MM.1S (cell line): ENCODE measurements around the gene ITSN1.

ENCODE experiments used
- DNase-seq: peaks from one replicate; pipeline ENCODE4 v3.0.0-alpha.2; 2015
- H2AFZ ChIP-seq: fragments of 300-600 bp; sonication (generic); 2 replicates; pipeline ENCODE4 v1.6.0; 2016; ENCODE audit warnings: antibody characterized with exemption, low read length
- H3F3A ChIP-seq: fragments of 300-600 bp; sonication (generic); 2 replicates; pipeline ENCODE4 v1.6.1; 2016; ENCODE audit warnings: mild to moderate bottlenecking, antibody characterized with exemption, low read length, moderate library complexity, mixed read lengths; ENCODE audit not compliant: insufficient read depth
- H3K27ac ChIP-seq: fragments of 300-600 bp; sonication (generic); 2 replicates; pipeline ENCODE4 v1.5.1; 2016; ENCODE audit warnings: mild to moderate bottlenecking, low read length
- H3K27me3 ChIP-seq: fragments of 300-600 bp; sonication (generic); replicated peaks from 2 replicates; pipeline ENCODE4 v1.6.0; 2016; ENCODE audit warnings: low read length; ENCODE audit not compliant: insufficient read depth
- H3K36me3 ChIP-seq: fragments of 300-600 bp; sonication (generic); replicated peaks from 2 replicates; pipeline ENCODE4 v1.6.1; 2016; ENCODE audit warnings: mild to moderate bottlenecking, low read length, mixed read lengths; ENCODE audit not compliant: insufficient read depth
- H3K4me1 ChIP-seq: fragments of 300-600 bp; sonication (generic); 2 replicates; pipeline ENCODE4 v1.6.1; 2016; ENCODE audit warnings: low read length, mixed read lengths
- H3K4me2 ChIP-seq: fragments of 300-600 bp; sonication (generic); 2 replicates; pipeline ENCODE4 v1.6.0; 2016; ENCODE audit warnings: low read depth, low read length
- H3K4me3 ChIP-seq: fragments of 300-600 bp; sonication (generic); 2 replicates; pipeline ENCODE4 v1.5.1; 2016; ENCODE audit warnings: low read length, mixed read lengths
- H3K79me2 ChIP-seq: fragments of 300-600 bp; sonication (generic); 2 replicates; pipeline ENCODE4 v1.6.1; 2016; ENCODE audit warnings: mixed run types, low read length, mixed read lengths
- H3K9ac ChIP-seq: fragments of 300-600 bp; sonication (generic); 2 replicates; pipeline ENCODE4 v1.6.1; 2016; ENCODE audit warnings: low read length, mixed read lengths
- H3K9me2 ChIP-seq: fragments of 300-600 bp; sonication (generic); replicated peaks from 2 replicates; pipeline ENCODE4 v1.6.1; 2016; ENCODE audit warnings: mild to moderate bottlenecking, low read length, mixed read lengths; ENCODE audit not compliant: insufficient read depth
- H3K9me3 ChIP-seq: fragments of 300-600 bp; sonication (generic); replicated peaks from 2 replicates; pipeline ENCODE4 v1.6.1; 2016; ENCODE audit warnings: mild to moderate bottlenecking, low read length, mixed read lengths; ENCODE audit not compliant: insufficient read depth
- H4K20me1 ChIP-seq: fragments of 300-600 bp; sonication (generic); 2 replicates; pipeline ENCODE4 v1.6.1; 2016; ENCODE audit warnings: mild to moderate bottlenecking, low read length, moderate library complexity, mixed read lengths; ENCODE audit not compliant: insufficient read depth
- CTCF ChIP-seq: fragments of 300-600 bp; sonication (generic); IDR thresholded peaks from 2 replicates; pipeline ENCODE4 v1.5.1; 2016; ENCODE audit warnings: antibody characterized with exemption, low read length, mixed read lengths
- EZH2 ChIP-seq: fragments of 300-600 bp; sonication (generic); optimal IDR thresholded peaks from 2 replicates; pipeline ENCODE3; 2017; ENCODE audit warnings: low read depth, mild to moderate bottlenecking, antibody characterized with exemption, low read length, mixed read lengths
- EZH2phosphoT487 ChIP-seq: fragments of 300-600 bp; sonication (generic); IDR thresholded peaks from 2 replicates; pipeline ENCODE4 v1.6.1; 2018; ENCODE audit warnings: antibody characterized with exemption, low read length

ITSN1 gene

GRCh38 chr21:33664135-33664534 is 21.8 kb downstream of the ITSN1 start:
- Histone ChIP-seq H3K27ac (no peak overlapping the region), H3K9ac (no peak overlapping the region), H3K4me3 (no peak overlapping the region), H4K20me1 (no peaks in the 10 kb centered on the region), H3K4me1 (no peaks in the 10 kb centered on the region), H3K79me2 (peaks cover 41% of the 10 kb centered on the region), H3K4me2 (no peak overlapping the region), H3K27me3 (no peaks in the 10 kb centered on the region), H2AFZ (no peak overlapping the region), H3K9me3 (no peaks in the 10 kb centered on the region), H3K36me3 (no peaks in the 10 kb centered on the region), H3F3A (no peaks in the 10 kb centered on the region), H3K9me2 (no peaks in the 10 kb centered on the region)
- DNase-seq: no peak
- TF ChIP-seq EZH2phosphoT487 (no peak), CTCF (no peak), EZH2 (no peak)

GRCh38 chr21:33666153-33666552 is 23.9 kb downstream of the ITSN1 start:
- Histone ChIP-seq H3K9ac (no peak overlapping the region), H3K36me3 (no peaks in the 10 kb centered on the region), H3K4me2 (no peak overlapping the region), H3K4me1 (no peaks in the 10 kb centered on the region), H3F3A (no peaks in the 10 kb centered on the region), H3K9me3 (no peaks in the 10 kb centered on the region), H2AFZ (no peak overlapping the region), H3K27me3 (no peaks in the 10 kb centered on the region), H3K79me2 (peaks cover 39% of the 10 kb centered on the region), H3K27ac (no peak overlapping the region), H3K4me3 (no peak overlapping the region), H3K9me2 (no peaks in the 10 kb centered on the region), H4K20me1 (no peaks in the 10 kb centered on the region)
- no peak for TF ChIP-seq EZH2phosphoT487
- no peak for TF ChIP-seq CTCF
- no peak for TF ChIP-seq EZH2
- DNase-seq: no peak

- Histone ChIP-seq H2AFZ (no peak overlapping the region), H3K9me2 (no peaks in the 10 kb centered on the region), H3F3A (no peaks in the 10 kb centered on the region), H3K4me1 (no peaks in the 10 kb centered on the region), H3K36me3 (no peaks in the 10 kb centered on the region), H3K79me2 (peaks cover 36% of the 10 kb centered on the region), H3K9ac (no peak overlapping the region), H3K27me3 (no peaks in the 10 kb centered on the region), H4K20me1 (no peaks in the 10 kb centered on the region), H3K4me2 (no peak overlapping the region), H3K27ac (no peak overlapping the region), H3K4me3 (no peak overlapping the region), H3K9me3 (no peaks in the 10 kb centered on the region)
- DNase-seq: no peak
- TF ChIP-seq EZH2 (no peak), EZH2phosphoT487 (no peak), CTCF (no peak)
These were observed 25.3 kb downstream of the ITSN1 start for GRCh38 chr21:33667636-33668035.
